ENCODE results near the gene ZSCAN21.

ZSCAN21 gene

DNA sequence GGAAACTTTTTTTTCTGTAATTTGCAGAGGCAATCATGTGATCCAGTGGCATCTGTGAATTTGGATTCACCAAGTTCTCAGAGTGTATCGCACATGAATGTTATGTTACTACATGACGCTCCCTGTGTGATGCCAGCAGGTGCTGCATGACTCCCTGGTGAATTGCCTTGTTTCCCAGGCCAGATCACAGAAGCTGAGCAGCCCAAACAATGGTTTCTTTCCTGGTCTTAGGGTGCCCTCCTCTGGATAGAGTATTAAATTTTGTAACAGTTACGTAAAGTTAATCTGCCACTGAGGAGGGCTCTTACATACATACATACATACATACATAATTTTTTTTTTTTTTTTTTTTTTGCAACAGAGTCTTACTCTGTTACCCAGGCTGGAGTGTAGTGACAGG, 3.6 kb downstream of the ZSCAN21 start:
- Mint-ChIP-seq H3K27ac (no peak overlapping the region), H3K9me3 (no peaks in the 10 kb centered on the region), H3K36me3 (ENCODE audit: low read depth) (peaks cover 4% of the 10 kb centered on the region), H3K4me3 (no peak overlapping the region), H3K27me3 (no peaks in the 10 kb centered on the region), H3K4me1 (ENCODE audit: low read depth) (peaks cover 12% of the 10 kb centered on the region)

DNA sequence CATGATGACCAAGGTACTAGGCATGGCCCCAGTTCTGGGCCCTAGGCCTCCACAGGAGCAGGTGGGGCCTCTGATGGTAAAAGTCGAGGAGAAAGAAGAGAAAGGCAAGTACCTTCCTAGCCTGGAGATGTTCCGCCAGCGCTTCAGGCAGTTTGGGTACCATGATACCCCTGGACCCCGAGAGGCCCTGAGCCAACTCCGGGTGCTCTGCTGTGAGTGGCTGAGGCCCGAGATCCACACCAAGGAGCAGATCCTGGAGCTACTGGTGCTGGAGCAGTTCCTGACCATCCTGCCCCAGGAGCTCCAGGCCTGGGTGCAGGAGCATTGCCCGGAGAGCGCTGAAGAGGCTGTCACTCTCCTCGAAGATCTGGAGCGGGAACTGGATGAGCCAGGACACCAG, 7.4 kb downstream of the ZSCAN21 start:
- Mint-ChIP-seq H3K4me3 (no peak overlapping the region), H3K4me1 (ENCODE audit: low read depth) (no peaks in the 10 kb centered on the region), H3K9me3 (no peaks in the 10 kb centered on the region), H3K27me3 (no peaks in the 10 kb centered on the region), H3K36me3 (ENCODE audit: low read depth) (peaks cover 10% of the 10 kb centered on the region), H3K27ac (no peak overlapping the region)

DNA sequence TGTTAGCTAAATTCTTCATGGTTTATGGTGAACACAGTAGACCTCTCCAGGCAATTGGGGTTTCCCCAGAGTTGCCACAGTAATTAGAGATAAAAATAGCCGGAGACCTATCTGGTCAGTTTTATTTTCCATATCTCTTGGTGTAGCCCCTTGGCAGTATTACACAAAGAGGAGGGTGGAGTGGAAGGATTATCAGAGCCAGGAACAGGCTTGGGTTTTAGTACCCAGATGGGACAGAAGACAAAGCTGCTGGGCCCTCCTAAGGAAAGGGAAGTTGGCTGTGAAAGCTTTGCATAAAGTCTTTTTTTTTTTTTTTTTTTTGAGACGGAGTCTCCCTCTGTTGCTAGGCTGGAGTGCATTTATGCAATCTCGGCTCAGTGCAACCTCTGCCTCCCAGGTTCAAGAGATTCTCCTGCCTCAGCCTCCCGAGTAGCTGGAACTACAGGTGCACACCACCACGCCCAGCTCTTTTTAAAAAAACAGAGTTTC, 9.7 kb downstream of the ZSCAN21 start:
- no peak overlapping the region for H3K4me3 Mint-ChIP-seq
- peaks cover 19% of the 10 kb centered on the region for H3K36me3 Mint-ChIP-seq (ENCODE audit: low read depth)
- H3K9me3 Mint-ChIP-seq: no peaks in the 10 kb centered on the region
- H3K4me1 Mint-ChIP-seq (ENCODE audit: low read depth): no peaks in the 10 kb centered on the region
- H3K27me3 Mint-ChIP-seq: no peaks in the 10 kb centered on the region
- no peak overlapping the region for H3K27ac Mint-ChIP-seq

DNA sequence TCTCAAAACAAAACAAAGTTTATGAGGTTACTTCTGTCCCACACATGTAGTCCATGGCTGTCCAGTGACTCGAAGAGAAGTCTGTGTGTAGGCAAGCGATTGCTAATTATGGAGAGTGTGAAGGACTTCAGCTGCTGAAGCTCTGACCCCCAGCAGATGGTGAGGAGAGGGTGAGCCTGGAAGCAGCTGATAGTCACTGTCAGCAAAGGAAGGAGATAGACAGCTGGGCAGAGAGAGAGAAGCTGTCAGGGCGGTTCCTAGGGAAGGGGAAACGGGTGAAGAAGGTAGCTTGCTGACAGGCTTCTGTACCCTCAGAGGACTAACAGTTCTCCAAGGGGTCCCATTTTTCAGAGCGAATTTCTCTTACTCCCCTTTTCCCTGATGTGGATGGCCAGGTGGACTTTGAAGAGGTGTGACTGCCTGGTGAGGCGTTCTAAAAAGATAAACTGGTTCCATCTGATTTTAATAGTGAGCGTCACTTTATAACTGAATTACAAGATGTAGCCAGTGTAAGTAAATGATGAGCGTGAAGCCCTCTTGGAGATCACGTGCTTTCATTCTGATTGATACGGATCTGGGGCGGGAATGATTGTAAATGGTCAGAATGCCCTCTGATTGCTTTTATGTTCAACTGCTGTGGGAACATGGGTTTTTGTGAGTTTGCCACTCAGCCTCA, 12.1 kb downstream of the ZSCAN21 start:
- Mint-ChIP-seq H3K4me1 (ENCODE audit: low read depth) (no peaks in the 10 kb centered on the region), H3K27me3 (no peaks in the 10 kb centered on the region), H3K27ac (no peak overlapping the region), H3K9me3 (no peaks in the 10 kb centered on the region), H3K36me3 (ENCODE audit: low read depth) (peaks cover 29% of the 10 kb centered on the region), H3K4me3 (no peak overlapping the region)

DNA sequence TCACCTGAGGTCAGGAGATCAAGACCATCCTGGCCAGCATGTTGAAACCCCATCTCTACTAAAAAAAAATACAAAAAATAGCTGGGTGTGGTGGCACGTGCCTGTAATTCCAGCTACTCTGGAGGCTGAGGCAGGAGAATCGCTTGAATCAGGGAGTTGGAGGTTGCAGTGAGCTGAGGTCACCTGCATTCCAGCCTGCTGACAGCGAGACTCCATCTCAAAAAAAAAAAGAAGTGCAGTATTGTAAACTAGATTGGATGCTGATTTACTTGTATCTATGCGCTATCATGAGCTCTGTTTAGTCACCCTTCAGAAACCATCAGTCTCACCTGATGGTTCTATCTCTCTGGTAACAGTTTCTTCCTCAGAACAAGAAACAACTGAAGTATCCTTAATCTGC, 13.8 kb downstream of the ZSCAN21 start:
- Mint-ChIP-seq H3K27me3 (no peaks in the 10 kb centered on the region), H3K36me3 (ENCODE audit: low read depth) (peaks cover 35% of the 10 kb centered on the region), H3K4me1 (ENCODE audit: low read depth) (no peaks in the 10 kb centered on the region), H3K9me3 (no peaks in the 10 kb centered on the region), H3K27ac (no peak overlapping the region), H3K4me3 (no peak overlapping the region)

GRCh38 chr7:100064162-100064561, 14.6 kb downstream of the ZSCAN21 start:
- Mint-ChIP-seq H3K27ac (no peak overlapping the region), H3K27me3 (no peaks in the 10 kb centered on the region), H3K36me3 (ENCODE audit: low read depth) (peaks cover 35% of the 10 kb centered on the region), H3K4me1 (ENCODE audit: low read depth) (no peaks in the 10 kb centered on the region), H3K9me3 (no peaks in the 10 kb centered on the region), H3K4me3 (no peak overlapping the region)

DNA sequence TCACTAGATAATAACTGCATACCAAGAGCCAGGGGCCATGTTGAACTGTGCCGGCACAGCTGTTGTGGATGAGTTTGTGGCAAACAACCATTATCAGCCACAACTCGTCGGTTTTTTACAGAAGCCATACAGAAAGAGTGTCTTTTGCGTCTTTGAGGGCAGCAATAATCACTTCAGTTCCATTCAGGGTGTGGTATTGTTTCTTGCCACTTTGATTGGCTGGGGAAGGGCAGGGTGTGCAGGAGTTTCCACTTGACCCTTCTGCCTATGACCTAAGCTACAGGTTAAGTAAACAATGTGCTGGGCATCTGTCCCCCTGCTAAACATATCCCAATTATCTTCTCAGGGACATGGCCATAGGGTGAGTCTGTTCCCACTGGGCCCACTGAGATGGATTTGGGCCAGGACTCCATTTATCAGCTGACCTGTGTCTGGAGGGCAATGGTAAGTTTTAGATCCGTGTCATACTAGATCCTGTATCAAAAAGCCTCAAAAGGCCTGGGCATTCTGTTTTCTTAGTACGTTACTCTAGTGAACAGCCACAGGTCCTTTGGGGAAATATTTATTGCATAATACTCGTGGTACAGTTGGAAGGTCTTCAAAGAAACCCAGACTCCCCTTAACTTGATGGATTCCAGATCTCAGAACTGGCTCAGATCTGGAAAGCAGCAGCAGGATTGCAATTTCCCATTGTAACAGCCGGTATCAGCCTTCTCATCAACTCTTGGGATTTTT, 16.0 kb downstream of the ZSCAN21 start:
- peaks cover 47% of the 10 kb centered on the region for H3K36me3 Mint-ChIP-seq (ENCODE audit: low read depth)
- H3K27ac Mint-ChIP-seq: peak overlapping the region; percentile 40

DNA sequence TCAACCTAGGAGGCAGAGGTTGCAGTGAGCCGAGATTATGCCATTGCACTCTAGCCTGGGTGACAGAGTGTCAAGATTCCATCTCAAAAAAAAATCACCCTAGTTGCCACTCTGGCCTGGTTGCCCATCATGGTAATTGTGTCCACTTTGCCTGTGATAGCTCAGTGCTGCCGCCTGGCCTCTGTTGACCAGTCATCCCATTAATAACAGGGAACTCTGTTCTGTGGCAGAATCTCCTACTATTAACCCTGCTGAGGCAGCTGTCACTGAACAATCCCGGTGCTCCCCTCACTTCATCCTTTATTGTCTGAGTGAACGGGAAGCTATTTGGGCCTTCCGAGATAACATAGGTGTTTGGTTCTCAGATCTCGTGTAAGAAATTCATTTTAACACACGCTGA, 17.4 kb downstream of the ZSCAN21 start:
- H3K27ac Mint-ChIP-seq: no peak overlapping the region
- peaks cover 20% of the 10 kb centered on the region for H3K9me3 Mint-ChIP-seq
- H3K4me1 Mint-ChIP-seq (ENCODE audit: low read depth): no peaks in the 10 kb centered on the region
- peaks cover 57% of the 10 kb centered on the region for H3K36me3 Mint-ChIP-seq (ENCODE audit: low read depth)
- no peaks in the 10 kb centered on the region for H3K27me3 Mint-ChIP-seq
- no peak overlapping the region for H3K4me3 Mint-ChIP-seq

More for the DNA sequence above, 16.0 kb downstream of the ZSCAN21 start:
- H3K4me3 Mint-ChIP-seq: no peak overlapping the region
- peaks cover 7% of the 10 kb centered on the region for H3K9me3 Mint-ChIP-seq
- no peaks in the 10 kb centered on the region for H3K4me1 Mint-ChIP-seq (ENCODE audit: low read depth)
- no peaks in the 10 kb centered on the region for H3K27me3 Mint-ChIP-seq

DNA sequence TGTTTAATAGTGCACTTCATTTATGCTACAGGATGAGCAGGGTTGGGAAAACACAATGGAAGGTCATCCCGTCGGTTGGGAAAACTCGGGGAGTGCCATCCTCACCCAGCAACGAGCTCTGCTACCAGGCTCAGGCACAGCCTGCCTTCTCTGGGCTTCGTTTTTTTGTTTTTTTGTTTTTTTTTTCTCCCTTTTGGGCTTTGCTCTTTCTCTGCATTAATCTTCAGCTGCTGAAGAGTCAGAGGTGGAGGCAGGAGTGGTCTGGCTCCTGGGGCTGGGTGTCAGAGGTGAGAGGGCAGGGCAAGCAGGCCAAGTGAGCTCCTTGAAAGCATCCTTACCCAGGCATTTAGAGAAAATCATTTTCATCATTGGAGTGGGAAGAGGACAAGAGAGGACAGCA, 20.4 kb downstream of the ZSCAN21 start:
- Mint-ChIP-seq H3K4me3 (no peak overlapping the region), H3K27me3 (no peaks in the 10 kb centered on the region), H3K27ac (no peak overlapping the region), H3K9me3 (peaks cover 26% of the 10 kb centered on the region), H3K36me3 (ENCODE audit: low read depth) (peaks cover 74% of the 10 kb centered on the region), H3K4me1 (ENCODE audit: low read depth) (no peaks in the 10 kb centered on the region)

GRCh38 chr7:100071018-100071723, 21.6 kb downstream of the ZSCAN21 start:
- Mint-ChIP-seq H3K9me3 (peaks cover 26% of the 10 kb centered on the region), H3K36me3 (ENCODE audit: low read depth) (peaks cover 80% of the 10 kb centered on the region), H3K4me3 (no peak overlapping the region), H3K27me3 (no peaks in the 10 kb centered on the region), H3K27ac (no peak overlapping the region), H3K4me1 (ENCODE audit: low read depth) (no peaks in the 10 kb centered on the region)

DNA sequence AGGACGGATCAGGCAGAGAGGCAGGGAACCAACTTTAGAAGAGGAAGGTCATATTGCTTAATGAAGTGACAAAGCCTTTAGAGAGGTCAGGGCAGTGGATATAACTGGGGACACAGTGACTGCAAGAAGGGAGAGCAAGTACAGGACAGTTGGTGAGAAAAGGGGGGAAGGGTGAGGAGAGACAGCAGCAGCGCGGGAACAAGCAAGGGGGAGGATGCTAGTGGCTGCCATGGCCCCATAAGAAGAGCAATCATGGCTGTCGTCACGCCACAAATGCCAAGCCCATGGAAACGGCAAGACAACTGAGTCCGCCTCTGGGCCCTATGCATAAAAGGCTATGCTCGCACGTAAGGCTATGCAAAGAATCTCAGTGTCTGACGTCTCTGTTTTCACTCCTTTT, 22.9 kb downstream of the ZSCAN21 start:
- no peak overlapping the region for H3K4me3 Mint-ChIP-seq
- H3K27ac Mint-ChIP-seq: no peak overlapping the region
- H3K27me3 Mint-ChIP-seq: no peaks in the 10 kb centered on the region
- H3K9me3 Mint-ChIP-seq: peaks cover 26% of the 10 kb centered on the region
- H3K4me1 Mint-ChIP-seq (ENCODE audit: low read depth): no peaks in the 10 kb centered on the region
- H3K36me3 Mint-ChIP-seq (ENCODE audit: low read depth): peaks cover 85% of the 10 kb centered on the region

DNA sequence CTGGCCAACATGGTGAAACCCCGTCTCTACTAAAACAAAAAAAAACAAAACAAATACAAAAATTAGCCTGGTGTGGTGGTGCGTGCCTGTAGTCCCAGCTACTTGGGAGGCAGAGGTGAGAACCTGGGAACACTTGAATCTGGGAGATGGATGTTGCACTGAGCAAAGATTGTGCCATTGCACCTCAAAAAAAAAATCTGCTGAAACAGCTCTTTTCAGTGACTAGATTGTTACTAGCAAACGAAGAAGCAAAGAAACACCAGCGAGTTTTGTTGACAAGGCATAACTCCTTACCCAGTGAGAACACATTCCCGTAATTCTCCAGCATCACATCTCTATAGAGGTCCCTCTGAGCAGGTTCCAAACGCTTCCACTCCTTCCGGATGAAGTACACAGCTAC, 25.3 kb downstream of the ZSCAN21 start:
- Mint-ChIP-seq H3K9me3 (peaks cover 25% of the 10 kb centered on the region), H3K27me3 (no peaks in the 10 kb centered on the region), H3K36me3 (ENCODE audit: low read depth) (peaks cover 88% of the 10 kb centered on the region)

GRCh38 chr7:100075418-100075817, 25.8 kb downstream of the ZSCAN21 start:
- Mint-ChIP-seq H3K36me3 (ENCODE audit: low read depth) (peaks cover 87% of the 10 kb centered on the region), H3K27ac (no peak overlapping the region), H3K4me3 (no peak overlapping the region), H3K9me3 (peaks cover 22% of the 10 kb centered on the region), H3K27me3 (no peaks in the 10 kb centered on the region), H3K4me1 (ENCODE audit: low read depth) (peaks cover 19% of the 10 kb centered on the region)

More for the DNA sequence above, 25.3 kb downstream of the ZSCAN21 start:
- H3K27ac Mint-ChIP-seq: no peak overlapping the region
- peaks cover 13% of the 10 kb centered on the region for H3K4me1 Mint-ChIP-seq (ENCODE audit: low read depth)
- no peak overlapping the region for H3K4me3 Mint-ChIP-seq

- peaks cover 74% of the 10 kb centered on the region for H3K36me3 Mint-ChIP-seq (ENCODE audit: low read depth)
- H3K4me3 Mint-ChIP-seq: no peak overlapping the region
- H3K27ac Mint-ChIP-seq: peak overlapping the region; percentile 75
- H3K9me3 Mint-ChIP-seq: peaks cover 4% of the 10 kb centered on the region
- H3K4me1 Mint-ChIP-seq (ENCODE audit: low read depth): peaks cover 30% of the 10 kb centered on the region
- H3K27me3 Mint-ChIP-seq: no peaks in the 10 kb centered on the region
Measured at GRCh38 chr7:100077205-100077604, 27.6 kb downstream of the ZSCAN21 start.

DNA sequence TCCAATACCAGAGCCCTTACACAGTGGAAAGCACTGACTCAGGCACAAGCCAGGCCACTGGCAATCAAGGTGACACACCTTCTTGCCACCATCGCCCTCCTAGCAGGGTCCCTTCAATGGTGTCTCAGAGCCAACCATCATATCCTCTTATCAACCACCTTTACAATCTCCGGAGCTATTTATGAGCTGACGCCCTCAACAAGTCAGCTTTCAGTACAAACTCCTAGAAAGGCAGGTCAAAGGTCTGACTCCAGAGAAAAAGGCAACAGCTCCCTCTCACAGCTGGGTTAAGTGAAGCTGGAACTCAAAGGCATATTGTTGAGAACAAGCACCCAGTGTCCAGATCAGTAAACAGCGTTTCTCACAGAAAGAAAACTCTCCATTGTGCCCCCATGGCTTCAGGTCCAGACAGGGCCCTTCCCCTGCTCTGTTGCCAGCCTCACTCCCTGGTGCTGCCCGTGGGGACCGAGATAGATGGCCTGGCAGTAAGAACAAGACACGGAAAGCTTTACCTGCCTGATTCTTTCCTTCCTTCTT, 29.5 kb downstream of the ZSCAN21 start:
- peak overlapping the region; percentile 9 for H3K4me3 Mint-ChIP-seq
- peak overlapping the region; percentile 49 for H3K27ac Mint-ChIP-seq
- H3K4me1 Mint-ChIP-seq (ENCODE audit: low read depth): peaks cover 39% of the 10 kb centered on the region
- no peaks in the 10 kb centered on the region for H3K27me3 Mint-ChIP-seq
- H3K36me3 Mint-ChIP-seq (ENCODE audit: low read depth): peaks cover 55% of the 10 kb centered on the region
- H3K9me3 Mint-ChIP-seq: no peaks in the 10 kb centered on the region
